NK-92 (cell line): Measurements from ENCODE around the gene CHTOP.

Experiments used
- DNase-seq: peaks from one replicate; lab custom pipeline; 2025; ENCODE audit not compliant: unreplicated experiment; lab: John Stamatoyannopoulos, UW

CHTOP gene

GRCh38 chr1:153612755-153613331 is 21.0 kb upstream of the CHTOP start, which contains the start of gene S100A16:
Gene S100A16, minus strand, starts transcription at chr1:153613137. Its CDS starts 4,986 bp downstream, at chr1:153608151.
- DNase-seq = no peak

GRCh38 chr1:153613406-153613805 is 20.5 kb upstream of the CHTOP start:
- no peak for DNase-seq

GRCh38 chr1:153614189-153614900 is 19.5 kb upstream of the CHTOP start:
- DNase-seq = no peak

- DNase-seq = no peak
These were observed 19.0 kb upstream of the CHTOP start for GRCh38 chr1:153614906-153615305.

GRCh38 chr1:153615406-153615805 is 18.5 kb upstream of the CHTOP start:
- no peak for DNase-seq

GRCh38 chr1:153616144-153616916 is 17.5 kb upstream of the CHTOP start, which contains the start of gene S100A14:
Gene S100A14, minus strand, starts transcription at chr1:153616325. Its CDS starts 467 bp downstream, at chr1:153615858.
- DNase-seq = no peak

- no peak for DNase-seq
These were observed 17.0 kb upstream of the CHTOP start for GRCh38 chr1:153616917-153617311.

- DNase-seq = no peak
These were observed 16.2 kb upstream of the CHTOP start for GRCh38 chr1:153617663-153618062.

GRCh38 chr1:153619171-153619570 is 14.7 kb upstream of the CHTOP start:
- no peak for DNase-seq

GRCh38 chr1:153623101-153623500 is 10.8 kb upstream of the CHTOP start:
- DNase-seq = no peak

GRCh38 chr1:153624965-153625611 is 8.8 kb upstream of the CHTOP start:
- no peak for DNase-seq

GRCh38 chr1:153626477-153626903 is 7.4 kb upstream of the CHTOP start:
- DNase-seq = no peak

GRCh38 chr1:153626904-153627714 is 6.8 kb upstream of the CHTOP start, which contains the start of gene S100A13:
Gene S100A13, minus strand, starts transcription at chr1:153627505. Its CDS starts 1,033 bp downstream, at chr1:153626472.
- DNase-seq = no peak

- no peak for DNase-seq
These were observed 5.9 kb upstream of the CHTOP start, which contains the start of gene S100A1 for GRCh38 chr1:153627715-153628626. Gene S100A1, plus strand, starts transcription at chr1:153628434. Its CDS starts 2,088 bp downstream, at chr1:153630522.

- DNase-seq = no peak
These were observed 5.1 kb upstream of the CHTOP start for GRCh38 chr1:153628638-153629342.

- DNase-seq = no peak
These were observed 4.6 kb upstream of the CHTOP start for GRCh38 chr1:153629343-153629665.

GRCh38 chr1:153629971-153630370 is 3.9 kb upstream of the CHTOP start:
- no peak for DNase-seq

GRCh38 chr1:153630384-153630783 is 3.5 kb upstream of the CHTOP start:
- no peak for DNase-seq
